Fibroblast of mammary gland (primary cell): ENCODE results near the gene AANAT.

Source experiments
- DNase-seq: peaks from one replicate; pipeline ENCODE4 v3.0.0-alpha.2; 2010; ENCODE audit warnings: low read depth
- H3K4me3 ChIP-seq: 2 replicates; pipeline ENCODE4 v1.5.1; 2011; ENCODE audit warnings: low read depth, mild to moderate bottlenecking, low read length, moderate library complexity; ENCODE audit not compliant: control insufficient read depth
- CTCF ChIP-seq: conservative IDR thresholded peaks from 2 replicates; pipeline ENCODE4 v1.5.1; 2011; ENCODE audit warnings: low read depth, low read length, inconsistent platforms; ENCODE audit not compliant: control insufficient read depth, insufficient read depth

The AANAT gene

GRCh38 chr17:76485569-76485968 lies 18.2 kb downstream of the AANAT start:
- no peak overlapping the region for H3K4me3 ChIP-seq
- DNase-seq: no peak
- TF ChIP-seq CTCF: no peak

- H3K4me3 ChIP-seq: no peak overlapping the region
- no peak for TF ChIP-seq CTCF
- DNase-seq: no peak
Observed at GRCh38 chr17:76487451-76488192, 20.2 kb downstream of the AANAT start.

GRCh38 chr17:76490112-76490710 lies 22.8 kb downstream of the AANAT start:
- TF ChIP-seq CTCF: no peak
- DNase-seq: no peak
- no peak overlapping the region for H3K4me3 ChIP-seq

- DNase-seq: no peak
- no peak overlapping the region for H3K4me3 ChIP-seq
- TF ChIP-seq CTCF: no peak
Observed at GRCh38 chr17:76491271-76492122, 24.1 kb downstream of the AANAT start.

GRCh38 chr17:76492123-76492988 lies 25.0 kb downstream of the AANAT start:
- H3K4me3 ChIP-seq: no peak overlapping the region
- TF ChIP-seq CTCF: no peak
- no peak for DNase-seq

- TF ChIP-seq CTCF: no peak
- peak; percentile 63 for DNase-seq
- H3K4me3 ChIP-seq: no peak overlapping the region
Observed at GRCh38 chr17:76492989-76493501, 25.6 kb downstream of the AANAT start.
